Effector CD4-positive, alpha-beta T cell (primary cell): ENCODE measurements around the gene FXYD3. TPM values are rescaled to one million over a fixed set of nuclear protein-coding genes. Genes with fewer than 3 reads are reported as not detected.
A peak's percentile ranks its signal among the peaks of the same experiment; 100 is the strongest.

ENCODE experiments used
- DNase-seq: peaks from one replicate; pipeline ENCODE4 v3.0.0-alpha.2; 2020
- total RNA-seq: gene quantifications from one replicate; lab custom pipeline; 2026; lab: John Stamatoyannopoulos, UW

The FXYD3 gene, protein sequence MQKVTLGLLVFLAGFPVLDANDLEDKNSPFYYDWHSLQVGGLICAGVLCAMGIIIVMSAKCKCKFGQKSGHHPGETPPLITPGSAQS
- total RNA-seq: not detected

DNA sequence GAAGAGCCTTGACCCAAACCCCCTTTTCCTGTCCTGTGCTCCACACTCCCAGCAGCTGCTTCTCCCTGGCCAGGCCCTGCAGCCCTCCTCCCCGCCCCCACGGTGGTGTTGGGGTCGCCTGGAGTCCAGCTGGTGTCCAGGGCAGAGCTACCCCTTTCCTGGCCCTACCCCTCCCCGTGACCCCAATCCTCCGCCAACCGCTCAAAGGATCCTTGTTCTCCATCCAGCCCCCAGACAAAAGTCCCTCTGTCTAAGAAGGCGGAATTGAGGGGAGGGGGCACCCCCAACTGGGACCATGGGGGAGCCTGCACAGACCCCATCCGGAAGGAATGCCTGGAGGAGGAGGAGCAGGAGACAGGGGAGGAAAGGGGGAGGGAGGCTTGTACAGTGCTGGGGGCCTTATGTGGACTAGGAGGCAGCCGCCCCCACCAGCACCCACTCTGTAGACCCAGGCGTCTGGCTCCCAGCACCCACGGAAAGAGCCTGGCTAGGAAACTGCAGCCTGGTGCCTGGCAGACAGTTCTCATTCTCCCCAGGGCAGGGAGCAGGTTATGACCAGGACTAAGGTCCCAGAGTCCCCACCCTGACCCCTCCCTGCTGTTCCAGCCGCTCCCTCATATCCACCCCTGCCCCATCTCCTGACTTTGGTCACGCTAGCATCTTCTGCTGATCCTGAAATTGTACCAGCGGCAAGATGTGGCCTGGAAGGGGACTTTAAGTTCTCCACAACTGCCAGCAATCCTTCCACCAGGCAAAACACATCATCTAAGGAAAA is at the start of gene FXYD3:
TSS of gene FXYD3 (plus strand) at position 647 of the 775 bp plus-strand sequence. CDS start 3,554 bp downstream, outside the sequence.
- DNase-seq: no peak

DNA sequence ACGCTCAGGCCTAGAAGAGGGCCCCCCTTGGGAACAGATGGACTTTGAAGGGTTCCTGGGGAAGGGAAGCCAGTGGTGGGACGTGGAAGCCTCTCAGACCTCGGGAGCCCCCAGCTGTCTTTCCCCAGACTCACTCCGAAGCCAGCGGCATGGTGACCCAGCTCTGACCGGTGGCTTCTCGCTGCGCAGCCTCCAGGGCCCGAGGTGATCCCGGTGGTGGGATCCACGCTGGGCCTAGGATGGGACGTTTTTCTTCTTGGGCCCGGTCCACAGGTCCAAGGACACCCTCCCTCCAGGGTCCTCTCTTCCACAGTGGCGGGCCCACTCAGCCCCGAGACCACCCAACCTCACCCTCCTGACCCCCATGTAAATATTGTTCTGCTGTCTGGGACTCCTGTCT is 49.5 kb upstream of the FXYD3 start:
- DNase-seq: no peak

DNA sequence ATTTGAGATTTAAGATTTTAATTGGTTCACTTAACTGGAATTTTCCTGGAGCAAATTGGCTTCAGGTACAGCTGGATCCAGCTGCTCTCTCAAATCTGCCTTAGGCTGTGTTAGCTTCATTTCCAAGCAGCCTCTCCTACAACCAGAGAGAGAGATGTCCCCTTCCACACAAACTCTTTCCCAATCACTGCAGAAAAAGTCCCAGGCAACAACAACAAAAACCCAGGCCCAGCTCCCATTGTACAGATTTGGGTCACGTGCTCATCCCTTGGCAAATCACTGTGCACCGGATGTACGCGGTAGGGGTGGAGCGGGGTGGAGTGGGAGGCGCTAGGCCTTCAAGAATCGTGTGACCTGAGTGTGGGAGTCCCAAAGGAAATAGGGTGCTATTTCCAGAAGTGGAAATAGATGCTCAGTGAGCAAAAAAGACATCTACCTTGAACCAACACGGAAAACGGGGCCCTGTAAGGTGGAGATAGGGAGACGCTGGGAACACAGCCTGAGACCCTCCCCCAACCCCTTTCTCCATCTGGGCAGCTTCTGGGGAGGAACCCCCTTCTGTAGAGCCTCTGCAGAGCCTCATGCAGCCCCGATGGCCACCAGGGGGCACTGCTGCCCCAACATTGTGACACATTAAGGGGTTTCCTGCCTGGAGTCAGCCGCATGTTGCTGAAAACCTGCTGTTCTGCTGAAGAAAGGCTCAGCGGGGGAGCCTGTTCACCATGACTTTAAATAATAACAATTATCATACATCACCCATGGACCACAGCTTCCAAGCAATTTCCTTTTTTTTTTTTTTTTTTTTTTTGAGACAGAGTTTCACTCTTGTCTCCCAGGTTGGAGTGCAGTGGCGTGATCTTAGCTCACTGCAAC is 48.7 kb upstream of the FXYD3 start:
- peak; percentile 87 for DNase-seq

- no peak for DNase-seq
Measured at GRCh38 chr19:35068941-35069634, 46.5 kb upstream of the FXYD3 start.

DNA sequence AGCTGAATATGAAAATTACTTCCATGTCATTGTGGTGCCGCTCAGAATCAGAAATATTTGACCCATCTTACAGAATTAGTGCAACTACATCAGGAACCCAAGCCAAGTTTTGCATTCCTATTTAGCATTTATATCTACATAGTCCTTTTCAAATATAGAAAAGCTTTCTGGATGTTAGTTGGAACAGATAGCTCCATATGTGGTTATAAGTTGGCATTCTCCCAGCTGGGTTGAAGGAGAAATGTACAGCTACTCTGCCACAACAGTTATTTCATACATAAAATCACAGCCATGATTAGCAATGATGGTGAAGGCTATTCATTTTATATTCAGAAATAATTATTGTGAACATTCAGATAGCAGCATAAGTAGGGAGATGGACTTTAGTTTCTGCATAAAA is 45.9 kb upstream of the FXYD3 start:
- no peak for DNase-seq

- DNase-seq: no peak
Measured at GRCh38 chr19:35070471-35070870, 45.2 kb upstream of the FXYD3 start.

- DNase-seq: no peak
Measured at GRCh38 chr19:35073516-35073915, 42.1 kb upstream of the FXYD3 start.

GRCh38 chr19:35073941-35074340 is 41.7 kb upstream of the FXYD3 start:
- no peak for DNase-seq

DNA sequence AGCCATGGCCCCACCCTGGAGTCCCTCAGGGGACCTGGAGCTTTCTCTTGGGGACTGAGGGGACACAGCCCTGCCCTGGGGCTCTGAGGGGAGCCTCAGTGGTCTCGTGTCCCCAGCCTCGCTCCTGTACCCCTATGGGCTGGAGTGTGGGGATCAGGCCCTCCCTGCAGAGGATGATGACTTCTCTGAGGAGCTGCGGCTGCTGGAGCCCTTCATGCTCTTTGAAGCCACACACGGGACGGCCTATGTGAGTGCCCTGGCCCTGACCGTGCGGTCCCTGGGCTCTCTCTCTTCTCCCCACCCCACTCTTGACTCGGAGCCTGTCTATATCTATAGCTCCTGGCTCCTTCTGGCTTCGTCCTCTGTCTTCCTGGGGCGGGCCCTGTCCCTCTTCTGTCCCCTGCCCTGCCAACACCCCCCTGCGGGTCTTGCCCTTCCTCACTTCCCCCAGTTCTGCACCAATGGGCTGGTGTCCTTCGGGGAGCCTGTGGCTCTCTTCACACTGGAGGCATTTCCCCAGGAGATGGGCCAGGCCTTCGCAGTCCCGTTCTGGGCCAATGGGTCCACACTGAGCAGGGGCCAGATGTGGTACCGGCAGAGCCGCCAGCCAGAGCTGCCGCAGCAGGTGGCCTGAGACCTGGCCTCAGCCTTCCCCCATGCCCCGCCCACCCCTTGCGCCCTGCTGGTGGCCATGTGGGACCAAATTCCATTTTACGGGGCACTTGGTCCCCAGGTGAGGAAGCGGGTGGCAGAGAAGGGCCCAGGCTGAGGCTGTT is 41.0 kb upstream of the FXYD3 start:
- DNase-seq: no peak

DNA sequence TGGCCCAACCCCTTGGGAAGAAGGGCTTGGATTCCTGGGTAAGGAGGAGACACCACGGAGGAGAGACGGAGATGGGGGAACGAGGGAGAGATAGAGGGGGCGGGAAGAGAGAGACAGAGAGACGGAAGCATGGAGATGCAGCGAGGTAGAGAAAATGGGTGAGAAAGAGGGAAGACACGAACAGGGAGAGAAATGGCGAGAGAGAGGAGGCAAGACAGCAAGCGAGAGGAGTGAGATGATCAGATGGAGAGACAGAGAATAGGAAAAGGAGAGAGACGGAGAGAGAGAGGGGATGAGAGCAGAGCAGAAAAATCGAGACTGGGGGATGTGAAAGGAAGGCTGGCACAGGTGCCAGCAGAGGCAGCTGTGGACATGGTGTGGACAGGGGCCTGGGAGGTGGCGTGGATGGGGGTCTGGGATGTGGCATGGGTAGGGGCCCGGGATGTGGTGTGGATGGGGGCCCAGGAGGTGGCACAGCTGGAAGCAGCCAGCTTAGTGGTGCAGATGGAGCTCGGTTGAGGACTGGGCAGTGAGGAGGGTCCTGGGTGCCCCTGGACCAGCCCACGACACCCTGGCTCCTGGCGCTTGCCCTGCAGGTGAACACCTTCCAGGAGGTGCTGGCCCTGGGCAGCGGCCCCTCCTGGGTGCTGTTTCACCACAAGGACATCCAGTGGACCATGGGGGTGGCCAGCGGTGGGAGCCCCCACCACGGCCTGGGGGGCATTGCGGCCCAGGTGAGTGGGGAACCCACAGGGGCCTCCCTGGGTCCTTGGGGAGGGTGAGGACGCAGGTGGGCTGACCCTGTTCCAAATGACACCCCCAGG is 40.2 kb upstream of the FXYD3 start:
- no peak for DNase-seq

- DNase-seq: no peak
Measured at GRCh38 chr19:35076026-35076370, 39.6 kb upstream of the FXYD3 start.

GRCh38 chr19:35076657-35077056 is 39.0 kb upstream of the FXYD3 start:
- DNase-seq: no peak

- DNase-seq: no peak
Measured at GRCh38 chr19:35077411-35078223, 38.0 kb upstream of the FXYD3 start.

DNA sequence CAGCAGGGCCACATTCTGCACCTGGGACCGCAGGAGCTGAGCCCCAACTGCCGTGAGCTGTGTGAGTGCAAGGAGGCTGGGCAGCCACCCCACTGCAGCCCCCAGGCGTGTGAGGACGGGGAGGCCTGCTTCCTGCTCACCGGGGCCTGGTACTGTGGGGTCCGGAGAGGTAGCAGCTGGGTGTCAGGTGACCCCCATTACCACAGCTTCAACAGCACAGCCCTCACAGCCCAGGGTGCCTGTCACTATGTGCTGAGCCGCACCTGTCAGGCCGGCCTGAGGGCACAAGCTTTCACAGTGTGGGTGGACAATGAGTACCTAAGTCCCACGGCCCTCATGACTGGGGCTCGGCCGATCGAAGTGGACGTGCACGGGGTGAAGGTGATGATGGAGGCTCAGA is 35.8 kb upstream of the FXYD3 start:
- no peak for DNase-seq

- DNase-seq: no peak
Measured at GRCh38 chr19:35080613-35081170, 34.9 kb upstream of the FXYD3 start.

- DNase-seq: no peak
Measured at GRCh38 chr19:35081201-35081600, 34.4 kb upstream of the FXYD3 start.

- DNase-seq: no peak
Measured at GRCh38 chr19:35083691-35084508, 31.7 kb upstream of the FXYD3 start.

DNA sequence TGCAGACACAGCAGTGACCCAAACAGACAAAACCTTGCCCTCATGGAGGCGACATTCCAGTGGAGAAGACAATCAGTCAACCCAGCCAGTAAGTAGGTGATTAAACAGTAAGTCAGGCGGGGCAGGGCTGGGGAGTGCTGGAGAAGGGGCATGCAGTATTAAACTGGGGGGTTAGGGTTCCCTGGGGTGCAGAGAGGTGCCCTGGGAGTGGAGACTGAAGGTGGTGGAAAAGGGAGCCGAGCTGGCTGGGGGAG is 31.2 kb upstream of the FXYD3 start:
- DNase-seq: no peak

- DNase-seq: no peak
Measured at GRCh38 chr19:35085947-35086346, 29.7 kb upstream of the FXYD3 start.

- DNase-seq: no peak
Measured at GRCh38 chr19:35086455-35086854, 29.2 kb upstream of the FXYD3 start.
